GM18870 (cell line): Measurements from ENCODE around the gene SLC6A19.

Experiments
- ATAC-seq: cut with Tn5 transposase; IDR thresholded peaks from one replicate; pipeline ENCODE4 v1.9.1; 2021; ENCODE audit warnings: moderate library complexity; ENCODE audit not compliant: unreplicated experiment

Gene SLC6A19

DNA sequence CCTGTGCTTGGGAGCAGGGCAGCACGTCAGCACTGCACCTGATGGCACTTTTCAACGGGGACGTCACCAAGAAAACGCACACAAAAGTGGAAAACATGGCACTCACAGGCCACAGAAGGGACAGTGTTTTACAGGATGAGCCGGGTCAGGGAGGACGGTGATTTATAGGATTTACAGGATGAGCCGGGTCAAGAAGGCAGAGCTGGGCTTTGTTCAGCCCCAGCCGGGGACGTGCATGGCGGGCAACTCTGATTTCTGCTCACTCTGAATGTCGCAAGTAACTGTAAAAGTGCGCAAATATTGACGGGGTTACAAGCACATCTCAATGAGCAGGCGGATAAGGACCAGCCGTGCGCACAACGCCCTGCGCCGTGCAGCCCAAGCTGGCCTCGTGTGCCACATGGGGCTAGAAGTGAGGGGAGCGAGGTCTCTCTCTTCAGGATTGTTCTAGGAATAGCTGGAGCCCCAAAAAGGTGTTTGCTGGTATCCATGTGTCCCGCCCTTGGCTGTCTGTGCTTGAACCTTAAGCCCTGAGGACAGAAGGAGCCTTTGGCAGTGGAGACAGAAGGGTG, 40.2 kb downstream of the SLC6A19 start:
- ATAC-seq = no peak

DNA sequence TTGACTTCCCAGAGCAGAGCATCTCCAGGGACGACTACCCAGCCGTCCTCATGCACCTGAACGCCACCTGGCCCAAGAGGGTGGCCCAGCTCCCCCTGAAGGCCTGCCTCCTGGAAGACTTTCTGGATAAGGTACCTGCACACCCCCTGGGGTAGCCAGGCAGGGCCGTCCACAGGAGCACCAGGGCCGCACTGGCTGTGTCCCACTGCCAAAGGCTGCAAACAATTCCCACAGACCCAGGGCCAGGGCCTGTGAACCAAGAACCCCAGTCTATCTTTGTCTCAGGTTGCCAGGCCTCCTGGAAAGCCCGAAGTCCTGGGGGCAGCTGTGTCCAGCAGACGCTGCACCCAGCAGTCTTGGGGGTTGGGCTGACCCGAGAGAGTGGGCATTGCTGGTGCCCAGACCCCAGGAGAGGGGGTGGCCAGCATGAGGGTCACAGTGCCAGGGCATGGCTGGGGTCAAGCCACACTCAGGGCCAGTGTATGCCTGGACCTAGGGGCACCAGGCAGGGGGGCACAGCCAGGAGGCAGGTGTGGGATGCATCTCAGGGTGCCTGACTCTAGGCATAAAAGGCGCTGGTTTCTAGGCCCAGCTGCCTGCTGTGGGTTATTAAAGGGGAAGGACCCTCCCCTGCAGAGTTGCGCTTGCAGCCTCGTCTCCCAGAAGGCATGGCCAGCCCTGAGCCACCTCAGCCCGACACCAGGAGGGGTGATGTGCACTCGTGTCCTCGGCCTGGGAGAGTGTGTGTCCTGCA, 41.5 kb downstream of the SLC6A19 start:
- ATAC-seq = no peak

DNA sequence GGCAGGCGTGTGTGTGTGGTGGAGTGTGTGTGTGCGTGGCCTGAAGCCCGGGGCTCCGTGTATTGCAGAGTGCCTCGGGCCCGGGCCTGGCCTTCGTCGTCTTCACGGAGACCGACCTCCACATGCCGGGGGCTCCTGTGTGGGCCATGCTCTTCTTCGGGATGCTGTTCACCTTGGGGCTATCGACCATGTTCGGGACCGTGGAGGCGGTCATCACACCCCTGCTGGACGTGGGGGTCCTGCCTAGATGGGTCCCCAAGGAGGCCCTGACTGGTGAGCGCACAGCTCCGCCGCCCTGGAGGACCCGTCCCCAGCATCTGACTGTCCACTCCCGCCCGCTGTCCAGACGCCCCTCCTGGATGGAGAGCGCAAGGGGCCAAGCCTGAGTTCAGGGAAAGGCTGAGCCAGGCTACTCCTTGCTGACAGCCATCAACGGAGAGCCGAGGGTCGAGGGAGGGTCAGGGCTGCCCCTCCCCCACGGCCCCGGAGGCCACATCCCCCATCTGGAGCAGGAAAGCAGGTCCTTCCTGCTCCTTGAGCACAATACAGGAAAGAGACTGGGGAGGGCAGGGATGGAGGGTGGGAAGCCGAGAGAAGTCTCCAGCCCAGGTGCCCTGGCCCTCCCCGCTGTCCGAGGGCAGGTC, 42.2 kb downstream of the SLC6A19 start:
- no peak for ATAC-seq

DNA sequence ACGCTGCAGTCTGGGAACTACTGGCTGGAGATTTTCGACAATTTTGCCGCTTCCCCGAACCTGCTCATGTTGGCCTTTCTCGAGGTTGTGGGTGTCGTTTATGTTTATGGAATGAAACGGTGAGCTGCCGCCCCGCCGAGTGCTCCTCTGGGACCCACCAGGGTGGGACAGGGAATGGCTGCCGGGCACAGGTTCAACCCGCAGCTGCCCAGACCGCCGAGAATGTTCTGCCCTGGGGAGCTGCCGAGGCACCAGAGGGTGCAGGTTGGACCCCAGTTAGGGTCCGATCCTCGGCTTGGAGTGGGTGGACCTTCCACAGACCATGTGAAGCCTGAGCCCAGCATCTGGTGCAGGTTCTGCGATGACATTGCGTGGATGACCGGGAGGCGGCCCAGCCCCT, 42.9 kb downstream of the SLC6A19 start:
- ATAC-seq = no peak

DNA sequence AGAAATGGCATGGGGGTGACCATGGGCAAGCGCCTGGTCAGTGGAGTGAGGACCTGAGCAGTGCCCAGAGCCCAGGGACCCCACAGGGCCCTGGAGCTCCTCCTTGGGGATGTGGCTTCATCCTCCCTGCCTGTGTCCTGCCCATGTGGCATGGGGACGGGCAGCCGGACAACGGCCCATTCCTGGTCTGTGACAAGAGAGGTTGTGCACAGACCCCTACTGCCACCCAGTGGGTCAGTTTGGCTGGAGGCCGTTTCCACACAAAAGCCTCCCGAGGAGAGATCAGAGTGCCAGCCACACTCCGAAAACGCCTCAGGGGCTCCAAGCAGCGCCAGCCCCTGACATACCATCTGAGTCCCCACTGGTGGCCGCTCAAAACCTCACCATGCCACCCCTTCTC, 43.6 kb downstream of the SLC6A19 start:
- no peak for ATAC-seq

DNA sequence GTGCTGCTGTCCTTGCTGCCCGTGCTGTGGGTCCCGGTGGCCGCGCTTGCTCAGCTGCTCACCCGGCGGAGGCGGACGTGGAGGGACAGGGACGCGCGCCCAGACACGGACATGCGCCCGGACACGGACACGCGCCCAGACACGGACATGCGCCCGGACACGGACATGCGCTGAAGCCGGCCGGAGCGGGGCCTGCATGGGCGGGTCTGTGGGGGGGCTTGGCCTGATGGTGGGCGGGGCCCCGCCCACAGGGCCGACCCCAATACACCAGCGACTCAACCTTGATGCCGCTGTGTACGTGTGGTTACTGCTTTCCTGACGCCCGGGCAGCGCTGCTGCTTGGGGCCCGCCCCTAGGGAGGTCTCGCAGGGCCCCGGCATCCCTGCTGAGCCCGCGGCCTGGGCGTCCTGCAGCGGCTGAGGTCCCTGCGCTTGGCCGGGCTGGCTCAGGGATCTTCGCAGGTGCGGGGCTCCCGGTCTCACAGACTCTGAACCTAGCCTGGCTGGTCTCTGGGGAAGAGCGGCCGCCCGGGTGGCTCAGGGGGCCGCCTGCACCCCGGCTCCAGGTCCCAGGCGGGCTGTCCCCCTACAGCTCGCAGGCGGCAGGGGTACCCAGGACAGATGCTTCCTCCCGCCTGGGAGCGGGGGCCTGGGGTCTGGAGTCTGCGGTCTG, 44.6 kb downstream of the SLC6A19 start:
- no peak for ATAC-seq

DNA sequence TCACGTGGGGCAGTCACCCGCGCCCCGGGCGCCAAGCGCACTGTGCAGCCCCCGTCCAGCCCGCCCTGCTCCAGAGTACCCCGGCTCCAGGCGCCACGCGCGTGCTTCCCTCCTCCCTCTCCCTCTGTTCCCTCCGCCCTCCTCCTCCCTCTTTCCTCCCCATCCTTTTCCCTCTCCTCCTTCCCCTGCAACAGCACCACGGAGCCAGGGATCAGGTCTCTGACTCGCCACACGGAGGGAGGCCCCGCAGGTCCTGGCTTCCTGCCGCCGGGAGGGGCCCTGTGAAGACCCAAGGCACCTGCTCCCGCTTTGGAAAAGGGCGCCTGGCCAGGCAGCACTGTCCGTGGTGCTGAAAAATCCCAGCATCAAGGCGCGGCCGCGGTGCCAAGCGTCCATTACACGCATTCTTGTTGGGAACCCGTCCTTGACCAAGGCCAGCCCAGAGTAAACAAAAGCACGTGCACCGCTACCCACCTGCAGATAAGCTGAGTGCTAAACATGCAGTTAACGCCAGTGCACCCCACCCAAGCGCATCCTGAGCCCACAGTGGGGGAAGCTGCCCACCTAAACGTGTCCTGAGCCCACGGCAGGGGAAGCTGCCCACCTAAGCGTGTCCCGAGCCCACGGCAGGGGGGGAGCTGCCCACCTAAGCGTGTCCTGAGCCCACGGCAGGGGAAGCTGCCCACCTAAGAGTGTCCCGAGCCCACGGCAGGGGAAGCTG, 45.5 kb downstream of the SLC6A19 start:
- ATAC-seq = no peak

DNA sequence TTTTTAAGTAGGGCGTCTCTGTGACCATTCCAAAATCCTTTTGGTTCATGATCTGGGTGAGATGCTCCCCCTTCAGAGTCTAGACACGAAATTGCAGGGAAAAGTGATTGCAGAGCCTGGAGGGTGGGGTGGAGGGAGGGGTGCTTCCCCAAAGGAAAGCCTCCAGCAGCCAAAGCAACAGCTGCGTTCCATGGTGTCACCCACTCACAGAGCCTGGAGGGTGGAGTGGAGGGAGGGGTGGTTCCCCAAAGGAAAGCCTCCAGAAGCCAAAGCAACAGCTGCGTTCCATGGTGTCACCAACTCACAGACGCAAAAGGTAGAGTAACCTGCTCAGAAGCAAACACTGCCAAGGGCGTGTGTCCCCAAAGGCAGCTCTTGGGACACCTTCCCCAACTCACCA, 46.4 kb downstream of the SLC6A19 start:
- no peak for ATAC-seq

DNA sequence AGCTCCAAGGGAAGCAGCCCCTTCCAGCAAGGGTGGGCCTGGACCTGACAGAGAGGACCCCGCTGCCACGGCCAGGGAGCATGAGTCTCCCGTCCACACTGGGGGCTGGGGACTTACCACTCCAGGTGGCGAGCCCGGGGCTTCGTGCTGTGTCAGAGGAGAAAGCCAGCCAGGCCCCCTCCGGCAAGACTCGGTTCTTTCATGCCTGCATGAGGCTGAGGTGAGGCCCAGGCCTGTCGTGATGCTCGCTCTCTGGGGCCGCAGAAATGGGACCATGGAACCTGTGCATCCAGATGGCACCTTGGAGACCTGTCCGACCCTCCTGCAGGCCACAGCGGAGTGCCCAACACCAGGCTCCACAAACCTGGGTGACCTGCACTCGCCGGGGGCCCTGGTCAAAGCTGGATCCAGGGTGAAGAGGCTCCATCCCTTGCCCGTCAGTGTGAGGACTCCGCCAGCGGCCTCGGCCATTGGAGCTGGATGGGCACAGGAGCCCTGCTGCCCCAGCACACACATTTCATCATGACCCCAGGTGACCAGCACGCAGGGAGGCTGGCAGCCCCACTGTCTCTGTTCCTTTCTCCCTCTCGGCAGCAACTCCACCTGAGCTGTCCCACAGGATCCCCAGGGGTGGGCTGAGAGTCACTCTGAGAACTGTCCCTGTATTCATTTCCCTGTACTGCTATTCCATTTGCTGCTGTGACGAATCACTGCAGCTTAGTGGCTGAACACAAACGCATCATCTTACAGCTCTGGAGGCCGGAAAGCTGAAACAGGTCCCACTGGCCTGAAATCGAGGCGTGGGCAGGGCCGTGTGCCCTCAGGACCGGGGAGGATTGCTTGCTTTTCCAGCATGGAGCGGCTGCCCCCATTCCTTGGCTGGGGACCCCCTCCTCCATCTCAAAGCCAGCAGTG, 48.2 kb downstream of the SLC6A19 start:
- ATAC-seq = no peak

DNA sequence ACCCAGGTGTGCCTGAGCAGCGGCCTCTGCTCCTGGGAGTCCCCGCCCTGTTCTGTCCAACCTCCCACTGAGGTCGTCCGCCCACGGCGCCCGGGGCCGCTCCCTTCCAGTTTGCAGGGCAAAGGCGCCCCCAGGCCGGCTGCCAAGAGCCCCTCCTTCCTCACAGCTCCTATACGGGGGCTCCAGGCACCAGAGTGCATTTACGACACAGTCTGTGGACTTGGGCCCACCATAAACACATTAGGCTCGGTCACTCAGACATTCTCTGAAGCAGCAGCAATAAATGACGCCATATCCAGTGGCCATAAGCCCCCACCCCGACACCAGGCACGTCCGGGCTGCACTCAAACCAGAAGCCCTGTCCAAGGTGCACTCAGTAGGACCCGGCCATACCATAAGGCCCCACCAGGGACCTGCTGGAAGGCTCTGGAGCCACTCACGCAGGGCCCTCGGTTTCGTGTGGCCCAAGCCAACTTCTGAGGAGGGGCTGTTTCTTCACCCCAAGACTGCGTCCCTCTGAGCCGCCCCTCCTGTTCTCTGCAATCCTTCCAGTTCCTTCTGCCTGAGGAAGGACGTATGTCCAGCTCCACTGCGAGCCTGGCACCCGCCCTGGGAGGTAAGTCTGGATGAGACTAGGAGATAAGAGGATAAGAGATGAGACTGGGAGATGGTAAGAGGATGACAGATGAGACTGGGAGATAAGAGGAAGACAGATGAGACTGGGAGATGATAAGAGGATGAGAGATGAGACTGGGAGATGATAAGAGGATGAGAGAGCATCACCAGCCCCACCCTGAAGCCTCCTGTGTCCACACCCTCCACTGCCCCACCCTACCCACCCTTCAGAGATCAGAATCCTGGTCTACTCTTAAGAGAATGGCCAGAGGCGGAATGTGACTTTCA, 50.5 kb downstream of the SLC6A19 start:
- ATAC-seq = no peak

DNA sequence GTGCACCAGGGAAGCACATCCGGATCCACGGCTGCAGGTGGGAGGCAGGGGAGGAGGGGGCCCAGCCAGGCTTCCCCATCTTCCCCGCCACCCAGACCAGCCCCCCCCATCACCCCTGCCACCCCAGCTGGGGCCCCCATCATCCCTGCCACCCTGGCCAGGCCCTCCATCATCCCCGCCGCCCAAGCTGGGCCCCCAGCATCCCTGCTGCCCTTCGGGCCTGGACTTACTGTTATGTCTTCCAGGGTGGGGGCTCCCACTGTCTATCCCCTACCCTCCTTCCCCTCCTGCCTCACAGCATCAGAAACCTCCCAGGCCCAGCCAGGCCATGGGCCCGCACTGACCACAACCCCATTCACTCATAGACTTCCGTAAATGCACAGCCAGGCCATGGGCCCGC, 51.3 kb downstream of the SLC6A19 start:
- ATAC-seq = no peak

DNA sequence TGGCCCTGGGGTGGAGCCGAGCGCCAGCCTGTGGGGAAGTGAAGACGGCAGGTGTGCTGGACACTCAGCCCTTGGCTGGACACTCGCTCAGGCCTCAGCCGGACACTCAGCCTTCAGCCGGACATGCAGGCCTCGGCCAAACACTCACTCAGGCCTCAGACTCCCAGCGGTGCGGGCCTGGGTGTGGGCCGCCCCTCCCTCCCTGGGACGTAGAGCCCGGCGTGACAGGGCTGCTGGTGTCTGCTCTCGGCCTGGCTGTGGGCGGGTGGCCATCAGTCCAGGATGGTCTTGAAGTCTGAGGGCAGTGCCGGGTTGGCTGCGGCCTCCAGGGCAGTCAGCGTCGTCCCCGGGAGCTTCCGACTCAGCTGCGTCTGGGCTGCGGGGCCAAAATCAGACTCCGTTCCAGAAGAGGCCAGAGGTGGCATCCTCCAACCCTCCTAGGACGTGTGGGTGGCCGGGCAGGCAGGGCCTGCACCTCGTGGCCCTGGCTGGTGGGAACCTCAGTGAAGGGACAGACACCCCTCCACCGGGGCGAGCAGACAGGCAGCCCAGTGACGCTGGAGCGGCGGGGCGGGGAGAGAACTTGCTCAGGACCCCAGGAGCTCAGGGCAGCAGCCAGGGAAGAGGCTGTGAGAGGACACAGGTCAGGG, 52.2 kb downstream of the SLC6A19 start:
- no peak for ATAC-seq

DNA sequence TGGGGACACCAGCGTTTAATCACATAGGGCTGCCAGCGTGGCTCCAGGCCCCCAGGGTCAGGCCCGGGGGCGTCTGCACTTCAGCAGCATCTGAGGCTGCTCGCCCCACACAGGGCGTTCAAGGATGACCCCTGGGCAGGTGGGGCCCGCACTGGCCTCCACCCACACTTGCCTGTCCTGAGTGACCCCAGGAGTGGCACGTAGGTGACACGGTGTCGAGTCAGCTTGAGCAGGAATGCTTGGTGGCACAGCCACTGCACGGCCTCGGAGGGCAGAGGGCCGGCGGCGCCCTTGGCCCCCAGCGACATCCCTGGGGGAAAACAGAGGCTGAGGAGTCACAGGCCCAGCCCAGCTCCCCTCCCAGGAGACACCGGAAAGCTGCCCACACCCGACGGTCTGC, 52.8 kb downstream of the SLC6A19 start:
- ATAC-seq = no peak

DNA sequence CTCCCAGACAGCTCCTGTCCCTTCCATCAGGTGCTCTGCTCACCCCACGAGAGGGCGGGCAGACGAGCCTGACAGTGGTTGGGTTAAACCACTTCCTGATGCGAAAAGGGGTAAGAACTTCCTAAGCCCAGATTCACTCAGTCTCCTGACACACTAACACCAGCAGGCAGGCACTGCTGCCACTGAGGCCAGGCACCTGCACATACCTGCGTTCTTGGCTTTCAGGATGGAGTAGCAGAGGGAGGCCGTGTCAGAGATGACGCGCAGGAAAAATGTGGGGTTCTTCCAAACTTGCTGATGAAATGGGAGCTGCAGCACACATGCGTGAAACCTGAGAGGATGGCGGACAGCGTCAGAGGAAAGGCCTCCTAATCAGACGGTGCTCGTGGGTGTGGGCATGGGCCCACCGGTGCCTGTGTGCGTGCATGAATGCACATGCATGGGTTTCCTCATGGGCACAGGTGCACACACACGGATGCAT, 53.7 kb downstream of the SLC6A19 start:
- ATAC-seq = no peak

DNA sequence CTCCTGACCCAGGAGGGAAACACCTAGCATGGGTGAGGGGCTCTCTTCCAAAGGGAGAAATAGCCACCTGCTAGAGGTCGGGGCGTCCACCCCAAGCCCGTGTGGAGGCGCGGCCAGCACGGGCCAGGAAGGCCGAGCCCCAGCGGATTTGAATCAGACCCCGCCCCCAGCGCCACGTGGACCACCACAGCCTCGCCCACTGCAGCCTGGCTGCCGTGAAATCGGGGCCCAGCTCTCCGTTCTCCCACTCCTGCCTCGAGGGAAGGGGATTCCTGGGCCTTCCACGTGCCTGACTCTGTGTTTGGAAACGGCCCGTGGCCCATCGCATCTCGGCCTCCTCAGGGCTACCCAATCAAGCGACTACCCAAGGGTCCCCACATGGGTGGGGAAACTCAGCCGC, 55.4 kb downstream of the SLC6A19 start:
- ATAC-seq = no peak

DNA sequence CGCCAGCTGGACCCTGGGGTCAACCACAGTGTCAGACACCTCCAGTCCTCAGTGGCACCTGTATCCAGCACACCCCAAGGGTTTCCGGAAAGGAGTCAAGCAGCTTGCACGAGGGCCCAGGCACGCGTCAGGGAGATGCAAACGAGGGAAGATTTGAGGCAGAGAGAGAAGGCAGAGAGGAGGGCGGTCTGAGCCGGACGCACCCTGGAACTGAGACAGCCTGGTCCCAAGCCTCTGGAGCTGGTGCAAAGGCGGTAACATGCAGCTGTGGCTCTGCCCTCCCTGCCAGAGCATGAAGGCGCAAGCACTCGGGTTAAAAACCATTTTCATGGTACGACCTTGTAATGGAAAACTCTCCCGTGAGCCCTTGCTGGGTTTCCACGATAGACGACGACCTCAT, 56.0 kb downstream of the SLC6A19 start:
- ATAC-seq = no peak

DNA sequence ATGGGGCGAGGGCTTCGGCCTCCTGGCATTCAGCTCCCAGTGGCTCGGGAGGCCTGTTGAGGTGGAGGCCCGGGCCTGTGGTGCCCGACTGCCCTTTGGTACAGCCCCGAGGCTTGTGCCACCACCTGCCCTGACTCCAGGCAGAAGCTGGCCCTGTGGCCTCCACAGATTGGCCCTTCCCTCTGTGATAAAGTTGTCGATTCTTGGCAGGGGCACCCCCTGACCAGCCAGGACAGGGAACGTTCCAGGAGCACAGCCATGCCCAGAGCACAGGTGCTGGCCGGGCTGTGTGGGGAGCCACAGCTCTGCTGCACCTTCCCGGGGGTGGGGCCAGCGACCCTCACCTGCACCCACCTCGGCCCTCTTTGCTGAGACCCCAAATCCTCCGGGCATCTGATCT, 56.4 kb downstream of the SLC6A19 start:
- no peak for ATAC-seq

DNA sequence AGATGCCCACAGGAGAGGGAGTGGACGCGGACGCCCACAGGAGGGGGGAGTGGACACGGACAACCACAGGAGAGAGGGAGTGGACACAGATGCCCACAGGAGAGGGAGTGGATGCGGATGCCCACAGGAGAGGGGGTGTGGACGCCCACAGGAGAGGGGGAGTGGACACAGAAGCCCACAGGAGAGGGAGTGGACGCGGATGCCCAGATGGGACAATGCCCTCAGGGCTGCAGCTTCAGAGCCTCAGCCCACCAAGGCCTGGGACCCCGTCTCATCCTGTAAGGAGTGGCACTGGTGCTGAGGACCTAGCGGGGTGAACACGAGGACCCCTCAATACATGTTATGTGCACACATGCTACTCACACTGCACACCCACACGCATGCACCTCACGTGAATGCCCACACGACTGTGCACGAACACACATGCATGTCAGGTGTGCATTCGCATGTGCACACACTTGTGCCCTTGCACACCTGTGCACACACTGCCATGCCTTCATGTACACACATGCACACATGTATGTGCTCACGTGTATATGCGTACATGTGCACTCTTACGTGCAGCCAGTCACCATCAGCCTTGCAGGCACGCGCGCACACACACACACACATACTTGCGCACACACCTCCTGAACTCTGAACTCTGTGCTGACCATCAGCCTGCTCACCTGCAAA, 58.5 kb downstream of the SLC6A19 start:
- no peak for ATAC-seq
